GM23338 (cell line): ENCODE results near the gene AHNAK. TPM values are rescaled to one million over a fixed set of nuclear protein-coding genes. Genes with fewer than 3 reads are reported as not detected.

Source experiments
- ATAC-seq: fragments of 200-7000 bp; cut with Tn5 transposase; 3 replicates; pipeline ENCODE4 v1.9.1; 2020
- DNase-seq: peaks from one replicate; pipeline ENCODE4 v3.0.0-alpha.2; 2015; ENCODE audit warnings: low spot score
- H2AFZ ChIP-seq: fragments of 200-600 bp; sonication (generic); 2 replicates; pipeline ENCODE4 v1.8.0; 2016; ENCODE audit warnings: antibody characterized with exemption, mild to moderate bottlenecking, moderate library complexity
- H3F3A ChIP-seq: fragments of 200-600 bp; sonication (generic); replicated peaks from 2 replicates; pipeline ENCODE4 v1.8.0; 2017; ENCODE audit warnings: antibody characterized with exemption, mixed run types, low read depth
- H3K27ac ChIP-seq: fragments of 200-600 bp; sonication (generic); 2 replicates; pipeline ENCODE4 v1.6.1; 2016; ENCODE audit warnings: low read depth
- H3K27me3 ChIP-seq: fragments of 200-600 bp; sonication (generic); 2 replicates; pipeline ENCODE4 v1.8.0; 2016; ENCODE audit warnings: mild to moderate bottlenecking, mixed run types, moderate library complexity; ENCODE audit not compliant: insufficient read depth
- H3K36me3 ChIP-seq: fragments of 200-600 bp; sonication (generic); 2 replicates; pipeline ENCODE4 v1.8.0; 2016; ENCODE audit warnings: mild to moderate bottlenecking; ENCODE audit not compliant: insufficient read depth
- H3K4me1 ChIP-seq: fragments of 200-600 bp; sonication (generic); 2 replicates; pipeline ENCODE4 v1.8.0; 2016; ENCODE audit warnings: mild to moderate bottlenecking, moderate library complexity; ENCODE audit not compliant: insufficient read depth
- H3K4me2 ChIP-seq: fragments of 200-600 bp; sonication (generic); 2 replicates; pipeline ENCODE4 v1.7.1; 2017; ENCODE audit warnings: mixed run types
- H3K4me3 ChIP-seq: fragments of 200-600 bp; sonication (generic); 2 replicates; pipeline ENCODE4 v1.6.1; 2016; ENCODE audit warnings: mixed run types
- H3K79me2 ChIP-seq: fragments of 200-600 bp; sonication (generic); replicated peaks from 2 replicates; pipeline ENCODE4 v1.8.0; 2017; ENCODE audit warnings: mild to moderate bottlenecking; ENCODE audit not compliant: insufficient read depth
- H3K9me2 ChIP-seq: fragments of 200-600 bp; sonication (generic); 2 replicates; pipeline ENCODE4 v1.8.0; 2017; ENCODE audit not compliant: insufficient read depth
- H4K20me1 ChIP-seq: fragments of 200-600 bp; sonication (generic); replicated peaks from 2 replicates; pipeline ENCODE4 v1.8.0; 2017; ENCODE audit warnings: mild to moderate bottlenecking; ENCODE audit not compliant: insufficient read depth
- H3K27ac Mint-ChIP-seq: 2 replicates; pipeline ENCODE4 v1.8.0; 2020; ENCODE audit warnings: inconsistent platforms, mild to moderate bottlenecking, moderate library complexity, mixed read lengths
- H3K27me3 Mint-ChIP-seq: 3 replicates; pipeline ENCODE4 v1.8.0; 2022; ENCODE audit warnings: low read depth, mild to moderate bottlenecking, moderate library complexity, mixed read lengths, inconsistent platforms; ENCODE audit not compliant: insufficient read depth, poor library complexity
- H3K36me3 Mint-ChIP-seq: 3 replicates; pipeline ENCODE4 v1.8.0; 2021; ENCODE audit warnings: low read depth, mild to moderate bottlenecking, inconsistent platforms, moderate library complexity, mixed read lengths
- H3K4me1 Mint-ChIP-seq: 3 replicates; pipeline ENCODE4 v1.8.0; 2020; ENCODE audit warnings: mild to moderate bottlenecking, inconsistent platforms, mixed read lengths
- H3K4me3 Mint-ChIP-seq: 3 replicates; pipeline ENCODE4 v1.8.0; 2021; ENCODE audit warnings: moderate library complexity, mild to moderate bottlenecking, inconsistent platforms, mixed read lengths
- H3K9me3 Mint-ChIP-seq: 3 replicates; pipeline ENCODE4 v1.8.0; 2020; ENCODE audit warnings: moderate library complexity, mild to moderate bottlenecking, inconsistent platforms, mixed read lengths
- CREB1 ChIP-seq: fragments of 250-450 bp; sonication (Bioruptor Pico); IDR thresholded peaks from 2 replicates; pipeline ENCODE4 v1.5.0; 2020; ENCODE audit warnings: low read depth, mild to moderate bottlenecking, moderate library complexity
- EZH2 ChIP-seq: fragments of 200-600 bp; sonication (generic); IDR thresholded peaks from one replicate; pipeline ENCODE4 v1.8.0; 2017; ENCODE audit warnings: antibody characterized with exemption, mild to moderate bottlenecking, low read depth; ENCODE audit not compliant: unreplicated experiment
- EZH2phosphoT487 ChIP-seq: fragments of 200-600 bp; sonication (generic); IDR thresholded peaks from one replicate; pipeline ENCODE4 v1.8.1; 2018; ENCODE audit warnings: antibody characterized with exemption; ENCODE audit not compliant: unreplicated experiment
- JUNB ChIP-seq: IDR thresholded peaks from one replicate; pipeline ENCODE4 v1.6.1; 2016; ENCODE audit warnings: antibody characterized with exemption; ENCODE audit not compliant: unreplicated experiment
- NANOG ChIP-seq: IDR thresholded peaks from 2 replicates; pipeline ENCODE4 v1.6.1; 2016; ENCODE audit warnings: antibody characterized with exemption, borderline replicate concordance
- POLR2AphosphoS5 ChIP-seq: IDR thresholded peaks from 2 replicates; pipeline ENCODE4 v1.6.1; 2016; ENCODE audit warnings: antibody characterized with exemption, low read depth
- STAT1 ChIP-seq: IDR thresholded peaks from one replicate; pipeline ENCODE4 v1.6.1; 2016; ENCODE audit warnings: antibody characterized with exemption; ENCODE audit not compliant: unreplicated experiment
- ZNF114 ChIP-seq: fragments of 250-450 bp; sonication (Bioruptor Pico); IDR thresholded peaks from 2 replicates; pipeline ENCODE4 v1.5.0; 2020; ENCODE audit warnings: mild to moderate bottlenecking, moderate library complexity
- ZNF331 ChIP-seq: fragments of 250-450 bp; sonication (Bioruptor Pico); IDR thresholded peaks from 2 replicates; pipeline ENCODE4 v1.5.0; 2020; ENCODE audit warnings: low read depth, mild to moderate bottlenecking, moderate library complexity
- polyA plus RNA-seq: library from polyadenylated mRNA; unstranded; fragments of >200 nt; fragmentation: Nextera tagmentation; extraction: Ambion mirVana; gene quantifications from 2 replicates; pipeline ENCODE4 v1.2.1, GENCODE V29; 2016
- total RNA-seq: library from RNA; depleted of rRNA; stranded (reverse); fragments of >200 nt; shearing (Covaris generic); gene quantifications from 2 replicates; pipeline ENCODE4 v1.2.3, GENCODE V29; 2014
- TF ChIP-seq, protein P1 (sequence below): IDR thresholded peaks from 2 replicates; pipeline ENCODE4 v1.6.1; 2016; ENCODE audit warnings: antibody characterized with exemption
- TF ChIP-seq, protein P2 (sequence below): fragments of 250-450 bp; sonication (Bioruptor Pico); IDR thresholded peaks from 2 replicates; pipeline ENCODE4 v1.5.0; 2020; ENCODE audit warnings: mild to moderate bottlenecking, moderate library complexity
- TF ChIP-seq, protein P3 (sequence below): IDR thresholded peaks from one replicate; pipeline ENCODE4 v1.6.1; 2018; ENCODE audit warnings: antibody characterized with exemption; ENCODE audit not compliant: unreplicated experiment

AHNAK gene
- total and polyA plus RNA-seq, 2 experiments from 2014 or later, result 0.91 to 2.1 TPM

DNA sequence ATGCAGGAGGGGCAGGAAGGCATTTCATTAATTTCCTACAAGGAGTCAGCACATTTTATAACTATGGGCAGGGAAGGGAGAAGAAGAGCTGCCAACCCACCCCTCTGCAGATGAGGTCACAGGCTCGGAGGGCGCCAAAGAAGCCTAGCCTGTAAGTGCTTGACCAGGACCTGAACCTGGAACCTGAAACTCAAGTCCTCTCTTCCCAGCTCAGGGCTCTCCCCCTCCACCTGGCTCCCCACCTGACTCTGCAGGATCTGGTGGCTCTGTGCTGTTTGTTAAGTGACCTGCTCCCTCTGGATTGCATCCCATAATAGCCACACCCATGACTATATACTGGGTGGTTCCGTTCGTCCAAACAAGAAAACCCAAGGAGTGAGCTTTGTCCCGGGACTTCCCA, 100.5 kb downstream of the AHNAK start:
- ATAC-seq (no peak), DNase-seq (no peak)
- H3F3A ChIP-seq, result no peaks in the 10 kb centered on the region
- TF ChIP-seq EZH2, result no peak
- no peak overlapping the region for H3K4me3 ChIP-seq
- no peaks in the 10 kb centered on the region for H3K79me2 ChIP-seq
- Mint-ChIP-seq H3K36me3 (no peaks in the 10 kb centered on the region), H3K27me3 (peaks cover 4% of the 10 kb centered on the region), H3K4me1 (peaks cover 4% of the 10 kb centered on the region), H3K27ac (no peak overlapping the region), H3K9me3 (no peaks in the 10 kb centered on the region), H3K4me3 (no peak overlapping the region)
- no peaks in the 10 kb centered on the region for H3K4me1 ChIP-seq
- no peaks in the 10 kb centered on the region for H4K20me1 ChIP-seq
- no peak overlapping the region for H3K4me2 ChIP-seq
- no peaks in the 10 kb centered on the region for H3K36me3 ChIP-seq
- H3K9me2 ChIP-seq, result no peaks in the 10 kb centered on the region; the same call in 1 of the 2 replicates
- no peaks in the 10 kb centered on the region for H3K27me3 ChIP-seq
- no peak overlapping the region for H3K27ac ChIP-seq
- no peak overlapping the region for H2AFZ ChIP-seq

DNA sequence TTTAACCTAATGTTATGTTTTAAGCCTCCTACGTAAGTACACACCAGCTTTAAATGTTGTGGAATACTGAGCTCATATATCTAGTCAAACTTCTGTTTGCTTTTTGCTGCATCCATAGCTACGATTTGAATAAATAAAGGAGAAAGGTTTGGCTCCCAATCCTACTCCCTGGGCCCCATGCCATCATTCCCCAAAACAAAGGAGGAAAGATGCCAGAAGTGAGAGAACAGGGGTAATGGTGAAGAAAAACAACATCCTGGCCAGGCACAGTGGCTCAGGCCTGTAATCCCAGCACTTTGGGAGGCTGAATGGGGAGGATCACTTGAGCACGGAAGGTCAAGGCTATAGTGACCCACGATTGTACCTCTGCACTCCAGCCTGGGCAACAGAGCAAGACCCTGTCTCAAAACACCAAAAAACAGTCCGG, 101.3 kb downstream of the AHNAK start:
- no peaks in the 10 kb centered on the region; the same call in 1 of the 3 replicates for H3K4me1 Mint-ChIP-seq
- Histone ChIP-seq H3K4me1 (no peaks in the 10 kb centered on the region), H3K79me2 (no peaks in the 10 kb centered on the region), H2AFZ (no peak overlapping the region), H3K36me3 (no peaks in the 10 kb centered on the region), H3K27me3 (no peaks in the 10 kb centered on the region), H3K27ac (no peak overlapping the region), H3K4me3 (no peak overlapping the region), H3K4me2 (no peak overlapping the region), H3F3A (no peaks in the 10 kb centered on the region), H4K20me1 (no peaks in the 10 kb centered on the region), H3K9me2 (no peaks in the 10 kb centered on the region; the same call in 1 of the 2 replicates)
- H3K9me3 Mint-ChIP-seq, result no peaks in the 10 kb centered on the region
- no peak for ATAC-seq
- no peak overlapping the region for H3K4me3 Mint-ChIP-seq
- no peak overlapping the region for H3K27ac Mint-ChIP-seq
- H3K27me3 Mint-ChIP-seq, result peaks cover 3% of the 10 kb centered on the region
- no peaks in the 10 kb centered on the region for H3K36me3 Mint-ChIP-seq
- DNase-seq, result no peak
- TF ChIP-seq NANOG, result no peak
- TF ChIP-seq, protein P1, sequence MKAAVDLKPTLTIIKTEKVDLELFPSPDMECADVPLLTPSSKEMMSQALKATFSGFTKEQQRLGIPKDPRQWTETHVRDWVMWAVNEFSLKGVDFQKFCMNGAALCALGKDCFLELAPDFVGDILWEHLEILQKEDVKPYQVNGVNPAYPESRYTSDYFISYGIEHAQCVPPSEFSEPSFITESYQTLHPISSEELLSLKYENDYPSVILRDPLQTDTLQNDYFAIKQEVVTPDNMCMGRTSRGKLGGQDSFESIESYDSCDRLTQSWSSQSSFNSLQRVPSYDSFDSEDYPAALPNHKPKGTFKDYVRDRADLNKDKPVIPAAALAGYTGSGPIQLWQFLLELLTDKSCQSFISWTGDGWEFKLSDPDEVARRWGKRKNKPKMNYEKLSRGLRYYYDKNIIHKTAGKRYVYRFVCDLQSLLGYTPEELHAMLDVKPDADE, result no peak
- no peak for TF ChIP-seq EZH2phosphoT487
- no peak for TF ChIP-seq POLR2AphosphoS5
- TF ChIP-seq, protein P2, sequence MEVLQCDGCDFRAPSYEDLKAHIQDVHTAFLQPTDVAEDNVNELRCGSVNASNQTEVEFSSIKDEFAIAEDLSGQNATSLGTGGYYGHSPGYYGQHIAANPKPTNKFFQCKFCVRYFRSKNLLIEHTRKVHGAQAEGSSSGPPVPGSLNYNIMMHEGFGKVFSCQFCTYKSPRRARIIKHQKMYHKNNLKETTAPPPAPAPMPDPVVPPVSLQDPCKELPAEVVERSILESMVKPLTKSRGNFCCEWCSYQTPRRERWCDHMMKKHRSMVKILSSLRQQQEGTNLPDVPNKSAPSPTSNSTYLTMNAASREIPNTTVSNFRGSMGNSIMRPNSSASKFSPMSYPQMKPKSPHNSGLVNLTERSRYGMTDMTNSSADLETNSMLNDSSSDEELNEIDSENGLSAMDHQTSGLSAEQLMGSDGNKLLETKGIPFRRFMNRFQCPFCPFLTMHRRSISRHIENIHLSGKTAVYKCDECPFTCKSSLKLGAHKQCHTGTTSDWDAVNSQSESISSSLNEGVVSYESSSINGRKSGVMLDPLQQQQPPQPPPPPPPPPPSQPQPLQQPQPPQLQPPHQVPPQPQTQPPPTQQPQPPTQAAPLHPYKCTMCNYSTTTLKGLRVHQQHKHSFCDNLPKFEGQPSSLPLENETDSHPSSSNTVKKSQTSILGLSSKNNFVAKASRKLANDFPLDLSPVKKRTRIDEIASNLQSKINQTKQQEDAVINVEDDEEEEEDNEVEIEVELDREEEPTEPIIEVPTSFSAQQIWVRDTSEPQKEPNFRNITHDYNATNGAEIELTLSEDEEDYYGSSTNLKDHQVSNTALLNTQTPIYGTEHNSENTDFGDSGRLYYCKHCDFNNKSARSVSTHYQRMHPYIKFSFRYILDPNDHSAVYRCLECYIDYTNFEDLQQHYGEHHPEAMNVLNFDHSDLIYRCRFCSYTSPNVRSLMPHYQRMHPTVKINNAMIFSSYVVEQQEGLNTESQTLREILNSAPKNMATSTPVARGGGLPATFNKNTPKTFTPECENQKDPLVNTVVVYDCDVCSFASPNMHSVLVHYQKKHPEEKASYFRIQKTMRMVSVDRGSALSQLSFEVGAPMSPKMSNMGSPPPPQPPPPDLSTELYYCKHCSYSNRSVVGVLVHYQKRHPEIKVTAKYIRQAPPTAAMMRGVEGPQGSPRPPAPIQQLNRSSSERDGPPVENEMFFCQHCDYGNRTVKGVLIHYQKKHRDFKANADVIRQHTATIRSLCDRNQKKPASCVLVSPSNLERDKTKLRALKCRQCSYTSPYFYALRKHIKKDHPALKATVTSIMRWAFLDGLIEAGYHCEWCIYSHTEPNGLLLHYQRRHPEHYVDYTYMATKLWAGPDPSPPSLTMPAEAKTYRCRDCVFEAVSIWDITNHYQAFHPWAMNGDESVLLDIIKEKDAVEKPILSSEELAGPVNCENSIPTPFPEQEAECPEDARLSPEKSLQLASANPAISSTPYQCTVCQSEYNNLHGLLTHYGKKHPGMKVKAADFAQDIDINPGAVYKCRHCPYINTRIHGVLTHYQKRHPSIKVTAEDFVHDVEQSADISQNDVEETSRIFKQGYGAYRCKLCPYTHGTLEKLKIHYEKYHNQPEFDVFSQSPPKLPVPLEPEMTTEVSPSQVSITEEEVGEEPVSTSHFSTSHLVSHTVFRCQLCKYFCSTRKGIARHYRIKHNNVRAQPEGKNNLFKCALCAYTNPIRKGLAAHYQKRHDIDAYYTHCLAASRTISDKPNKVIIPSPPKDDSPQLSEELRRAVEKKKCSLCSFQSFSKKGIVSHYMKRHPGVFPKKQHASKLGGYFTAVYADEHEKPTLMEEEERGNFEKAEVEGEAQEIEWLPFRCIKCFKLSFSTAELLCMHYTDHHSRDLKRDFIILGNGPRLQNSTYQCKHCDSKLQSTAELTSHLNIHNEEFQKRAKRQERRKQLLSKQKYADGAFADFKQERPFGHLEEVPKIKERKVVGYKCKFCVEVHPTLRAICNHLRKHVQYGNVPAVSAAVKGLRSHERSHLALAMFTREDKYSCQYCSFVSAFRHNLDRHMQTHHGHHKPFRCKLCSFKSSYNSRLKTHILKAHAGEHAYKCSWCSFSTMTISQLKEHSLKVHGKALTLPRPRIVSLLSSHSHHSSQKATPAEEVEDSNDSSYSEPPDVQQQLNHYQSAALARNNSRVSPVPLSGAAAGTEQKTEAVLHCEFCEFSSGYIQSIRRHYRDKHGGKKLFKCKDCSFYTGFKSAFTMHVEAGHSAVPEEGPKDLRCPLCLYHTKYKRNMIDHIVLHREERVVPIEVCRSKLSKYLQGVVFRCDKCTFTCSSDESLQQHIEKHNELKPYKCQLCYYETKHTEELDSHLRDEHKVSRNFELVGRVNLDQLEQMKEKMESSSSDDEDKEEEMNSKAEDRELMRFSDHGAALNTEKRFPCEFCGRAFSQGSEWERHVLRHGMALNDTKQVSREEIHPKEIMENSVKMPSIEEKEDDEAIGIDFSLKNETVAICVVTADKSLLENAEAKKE (CRISPR knock-in tag), result no peak
- TF ChIP-seq EZH2, result no peak
- no peak for TF ChIP-seq ZNF114 (CRISPR knock-in tag)
- no peak for TF ChIP-seq ZNF331 (CRISPR knock-in tag)
- TF ChIP-seq, protein P3, sequence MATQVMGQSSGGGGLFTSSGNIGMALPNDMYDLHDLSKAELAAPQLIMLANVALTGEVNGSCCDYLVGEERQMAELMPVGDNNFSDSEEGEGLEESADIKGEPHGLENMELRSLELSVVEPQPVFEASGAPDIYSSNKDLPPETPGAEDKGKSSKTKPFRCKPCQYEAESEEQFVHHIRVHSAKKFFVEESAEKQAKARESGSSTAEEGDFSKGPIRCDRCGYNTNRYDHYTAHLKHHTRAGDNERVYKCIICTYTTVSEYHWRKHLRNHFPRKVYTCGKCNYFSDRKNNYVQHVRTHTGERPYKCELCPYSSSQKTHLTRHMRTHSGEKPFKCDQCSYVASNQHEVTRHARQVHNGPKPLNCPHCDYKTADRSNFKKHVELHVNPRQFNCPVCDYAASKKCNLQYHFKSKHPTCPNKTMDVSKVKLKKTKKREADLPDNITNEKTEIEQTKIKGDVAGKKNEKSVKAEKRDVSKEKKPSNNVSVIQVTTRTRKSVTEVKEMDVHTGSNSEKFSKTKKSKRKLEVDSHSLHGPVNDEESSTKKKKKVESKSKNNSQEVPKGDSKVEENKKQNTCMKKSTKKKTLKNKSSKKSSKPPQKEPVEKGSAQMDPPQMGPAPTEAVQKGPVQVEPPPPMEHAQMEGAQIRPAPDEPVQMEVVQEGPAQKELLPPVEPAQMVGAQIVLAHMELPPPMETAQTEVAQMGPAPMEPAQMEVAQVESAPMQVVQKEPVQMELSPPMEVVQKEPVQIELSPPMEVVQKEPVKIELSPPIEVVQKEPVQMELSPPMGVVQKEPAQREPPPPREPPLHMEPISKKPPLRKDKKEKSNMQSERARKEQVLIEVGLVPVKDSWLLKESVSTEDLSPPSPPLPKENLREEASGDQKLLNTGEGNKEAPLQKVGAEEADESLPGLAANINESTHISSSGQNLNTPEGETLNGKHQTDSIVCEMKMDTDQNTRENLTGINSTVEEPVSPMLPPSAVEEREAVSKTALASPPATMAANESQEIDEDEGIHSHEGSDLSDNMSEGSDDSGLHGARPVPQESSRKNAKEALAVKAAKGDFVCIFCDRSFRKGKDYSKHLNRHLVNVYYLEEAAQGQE, result no peak
- no peak for TF ChIP-seq STAT1
- no peak for TF ChIP-seq JUNB
- no peak for TF ChIP-seq CREB1 (CRISPR knock-in tag)
